ENCODE measurements around the gene KIAA1958.

The KIAA1958 gene

GRCh38 chr9:112601636-112602035, 115.0 kb downstream of the KIAA1958 start:
- no peak for DNase-seq (ENCODE audit: low read depth in 1 of 2, low spot score in 1 of 2)

GRCh38 chr9:112604790-112605189, 118.2 kb downstream of the KIAA1958 start:
- DNase-seq (ENCODE audit: low read depth in 1 of 2, low spot score in 1 of 2) = no peak

DNA sequence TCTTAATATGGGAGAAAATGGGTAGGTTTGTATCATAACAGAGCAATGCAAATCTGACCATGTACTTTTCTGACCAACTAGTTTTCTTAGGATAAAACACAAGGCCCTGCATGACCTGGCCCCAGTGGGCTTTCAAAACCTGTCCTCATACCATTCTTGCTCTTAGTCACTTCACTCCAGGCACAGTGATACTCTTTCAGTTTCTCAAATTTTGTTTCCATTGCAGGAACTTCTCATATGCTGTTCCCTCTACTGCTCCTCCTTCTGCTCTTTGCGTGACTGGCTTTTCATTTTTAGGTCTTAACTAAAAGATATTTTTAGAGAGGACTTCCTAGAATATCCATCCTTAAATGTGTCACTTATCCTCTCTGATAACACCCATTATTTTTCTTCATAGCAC, 118.9 kb downstream of the KIAA1958 start:
- no peak for DNase-seq (ENCODE audit: low read depth in 1 of 2, low spot score in 1 of 2)

DNA sequence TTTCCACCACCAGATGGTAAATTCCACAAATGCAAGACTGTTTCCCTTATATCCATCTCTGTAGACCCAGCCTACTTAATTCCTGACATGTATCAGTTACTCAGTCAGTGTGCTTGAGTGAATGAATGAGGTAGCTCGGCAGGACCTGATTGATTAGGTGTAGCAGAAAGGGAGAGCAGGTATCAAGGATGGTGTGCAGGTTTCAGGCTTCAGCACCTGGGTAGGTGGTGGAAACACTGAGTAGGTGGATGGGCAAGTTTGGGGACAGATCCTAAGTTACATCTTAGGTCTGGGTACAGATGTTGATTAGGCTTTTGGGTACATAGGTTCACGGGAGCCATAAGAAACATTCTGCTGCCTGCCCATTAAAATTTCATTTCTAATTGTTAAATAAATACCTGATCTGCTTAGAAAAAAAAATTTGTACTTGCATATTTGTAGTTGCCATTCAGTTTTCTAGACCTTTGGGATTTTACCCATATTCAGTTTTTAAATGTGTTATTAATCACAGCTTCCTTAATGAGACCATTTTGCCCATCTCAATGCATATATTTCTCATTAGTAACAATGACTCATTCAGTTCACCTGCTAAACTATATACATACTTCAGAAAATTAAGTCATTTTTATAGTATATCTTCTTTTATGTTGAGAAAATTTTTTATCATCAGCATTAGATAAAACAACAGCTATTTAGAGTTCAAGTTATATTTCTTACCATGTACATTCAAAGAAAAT, 119.5 kb downstream of the KIAA1958 start:
- DNase-seq (ENCODE audit: low read depth in 1 of 2, low spot score in 1 of 2) = no peak

DNA sequence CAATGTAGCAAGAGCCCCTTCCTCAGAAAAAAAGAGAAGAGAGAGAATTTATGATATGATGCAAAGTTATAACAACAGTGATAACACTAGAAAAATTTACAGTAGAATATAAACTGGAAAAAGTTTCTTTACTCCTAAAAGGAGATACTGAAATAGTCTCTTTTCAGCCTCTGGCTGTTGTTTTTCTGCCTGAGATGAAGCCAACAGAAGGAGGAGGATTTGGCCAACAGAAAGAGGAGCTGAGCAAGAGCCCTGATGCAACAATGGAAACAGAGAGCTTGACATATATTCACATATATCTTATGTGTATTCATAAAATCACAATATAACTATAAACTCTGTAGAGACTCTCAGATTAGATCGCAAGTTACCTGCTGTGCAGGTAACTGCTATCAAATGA, 122.2 kb downstream of the KIAA1958 start:
- DNase-seq (ENCODE audit: low read depth in 1 of 2, low spot score in 1 of 2) = no peak

- DNase-seq (ENCODE audit: low read depth in 1 of 2, low spot score in 1 of 2) = no peak
Observed at GRCh38 chr9:112615584-112616266, 129.1 kb downstream of the KIAA1958 start.

GRCh38 chr9:112617371-112617770, 130.7 kb downstream of the KIAA1958 start:
- DNase-seq (ENCODE audit: low read depth in 1 of 2, low spot score in 1 of 2) = no peak

- DNase-seq (ENCODE audit: low read depth in 1 of 2, low spot score in 1 of 2) = no peak
Observed at GRCh38 chr9:112618385-112619009, 131.9 kb downstream of the KIAA1958 start.

- DNase-seq (ENCODE audit: low read depth in 1 of 2, low spot score in 1 of 2) = no peak
Observed at GRCh38 chr9:112620388-112620787, 133.8 kb downstream of the KIAA1958 start.

DNA sequence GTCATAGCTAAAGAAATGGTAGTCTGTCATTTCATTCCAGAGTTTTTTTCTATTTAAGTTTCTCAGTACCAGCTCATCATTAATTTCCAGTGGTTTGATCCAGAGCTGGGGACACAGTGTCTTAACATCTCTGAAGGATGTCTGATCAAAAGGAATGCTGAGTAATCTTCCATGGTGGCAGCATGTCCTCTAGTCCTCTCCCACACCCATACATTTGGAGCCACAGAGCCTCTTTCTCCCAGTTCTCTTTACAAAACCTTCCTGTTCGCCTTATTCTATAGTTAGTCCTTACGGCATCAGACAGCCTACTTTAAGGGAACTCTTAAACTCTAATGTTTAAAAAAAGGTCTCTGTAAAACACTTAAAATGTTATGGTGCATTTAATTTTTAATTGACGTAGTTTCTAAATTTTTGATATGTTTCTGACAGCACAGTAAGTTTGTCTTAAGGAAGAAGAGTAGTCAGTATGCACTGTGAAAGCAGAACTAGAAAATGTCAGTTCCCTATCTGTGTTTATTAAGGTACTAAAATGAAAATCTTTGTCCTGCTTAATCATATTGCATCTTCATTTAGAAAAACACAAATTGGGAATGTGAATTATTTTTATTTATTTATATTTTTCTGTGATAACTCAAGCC, 134.5 kb downstream of the KIAA1958 start:
- DNase-seq (ENCODE audit: low read depth in 1 of 2, low spot score in 1 of 2) = no peak

DNA sequence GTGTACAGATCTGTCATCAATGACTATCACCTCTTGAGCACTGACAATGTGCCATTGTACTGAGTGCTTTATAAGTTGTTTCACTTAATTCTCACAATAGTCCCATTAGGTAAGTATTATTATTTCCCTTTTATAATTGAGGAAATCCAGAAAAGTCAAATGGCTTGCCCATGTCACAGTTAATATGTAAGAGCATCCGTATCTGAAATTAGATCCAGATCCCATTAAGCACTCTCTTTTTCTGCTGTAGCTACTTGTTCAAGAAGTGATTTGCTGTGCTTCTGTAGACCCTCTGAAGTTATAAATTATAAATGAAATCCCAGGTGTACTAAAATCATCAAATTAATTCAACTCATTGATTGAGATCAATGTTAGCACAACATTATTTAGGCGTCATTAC, 136.6 kb downstream of the KIAA1958 start:
- no peak for DNase-seq (ENCODE audit: low read depth in 1 of 2, low spot score in 1 of 2)

DNA sequence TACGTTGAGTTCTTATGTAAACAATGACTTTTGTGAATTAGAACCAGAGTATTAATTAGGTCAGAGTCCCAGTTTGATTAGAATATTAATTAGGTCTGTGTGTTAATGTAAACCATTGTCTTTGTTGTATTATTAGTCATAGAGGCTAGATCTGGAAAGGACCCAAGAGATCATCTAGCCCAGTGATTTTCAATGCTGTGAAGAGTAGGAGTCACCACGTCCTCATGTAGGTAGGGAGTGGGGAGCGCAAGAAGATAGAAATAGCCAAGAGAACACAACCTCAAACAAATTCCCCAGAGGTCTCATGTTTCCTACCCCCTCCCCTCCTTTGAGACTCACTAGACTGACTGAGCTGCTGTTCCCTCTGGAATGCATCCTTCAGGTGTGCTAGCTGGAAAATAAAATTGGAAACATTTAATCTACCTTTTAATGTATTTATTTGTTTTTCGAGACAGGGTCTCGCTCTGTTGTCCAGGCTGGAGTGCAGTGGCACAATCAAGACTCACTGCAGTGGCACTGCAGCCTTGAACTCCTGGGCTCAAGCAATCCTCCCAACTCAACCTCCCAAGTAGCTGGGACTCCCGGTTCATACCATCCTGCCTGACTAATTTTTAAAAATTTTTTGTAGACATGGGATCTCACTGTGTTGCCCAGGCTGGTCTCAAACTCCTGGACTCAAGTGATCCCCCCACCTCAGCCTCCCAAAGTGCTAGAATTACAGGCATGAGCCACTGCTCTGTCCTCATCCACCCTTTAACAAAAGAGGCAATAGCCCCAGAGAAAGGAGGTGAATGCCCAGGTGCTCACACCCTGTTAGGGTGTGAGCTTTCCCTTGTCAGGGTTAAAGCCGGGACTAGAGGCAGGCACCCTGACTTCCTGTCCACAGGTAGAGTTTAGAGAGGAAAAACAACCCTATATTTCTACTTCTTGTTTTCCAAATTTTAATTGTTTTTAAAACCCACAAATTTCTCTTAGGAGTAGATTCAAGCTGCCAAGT, 138.4 kb downstream of the KIAA1958 start:
- DNase-seq (ENCODE audit: low read depth in 1 of 2, low spot score in 1 of 2) = no peak

DNA sequence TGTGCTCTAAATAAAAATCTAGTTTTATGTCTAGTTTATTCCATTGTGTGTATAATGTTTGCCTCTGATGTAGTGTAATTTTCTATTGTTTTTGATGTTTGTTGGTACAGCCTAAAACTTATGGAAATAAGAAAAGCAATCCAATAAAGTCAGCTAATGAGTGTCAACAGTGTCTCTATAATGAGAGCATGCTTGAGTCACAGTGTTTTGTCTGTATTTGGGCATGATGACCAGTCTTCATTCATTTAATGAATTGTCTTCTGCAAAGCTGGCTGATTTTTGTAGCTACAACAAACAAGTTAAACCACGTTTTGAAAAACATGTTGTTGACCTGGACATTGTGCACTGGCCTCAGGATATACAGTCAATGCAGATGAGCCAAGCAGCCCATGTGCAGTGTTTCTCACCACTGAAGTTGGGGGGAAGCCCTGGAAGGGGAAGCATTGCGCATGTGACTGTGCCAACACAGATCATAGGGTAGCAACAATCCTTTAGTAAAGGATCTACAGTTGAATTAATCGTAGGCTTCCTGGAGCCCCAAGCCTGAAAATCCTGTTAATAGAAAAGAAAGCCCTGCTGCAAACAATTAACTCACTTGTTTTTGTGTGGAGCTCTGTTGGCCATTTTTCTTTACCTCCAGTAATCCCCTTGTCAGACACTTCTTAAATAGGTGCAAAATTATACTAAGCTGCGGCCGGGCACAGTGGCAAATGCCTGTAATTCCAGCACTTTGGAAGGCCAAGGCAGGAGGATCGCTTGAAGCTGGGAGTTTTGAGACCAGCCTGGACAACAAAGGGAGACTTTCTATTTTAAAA, 143.3 kb downstream of the KIAA1958 start:
- DNase-seq (ENCODE audit: low read depth in 1 of 2, low spot score in 1 of 2) = no peak

DNA sequence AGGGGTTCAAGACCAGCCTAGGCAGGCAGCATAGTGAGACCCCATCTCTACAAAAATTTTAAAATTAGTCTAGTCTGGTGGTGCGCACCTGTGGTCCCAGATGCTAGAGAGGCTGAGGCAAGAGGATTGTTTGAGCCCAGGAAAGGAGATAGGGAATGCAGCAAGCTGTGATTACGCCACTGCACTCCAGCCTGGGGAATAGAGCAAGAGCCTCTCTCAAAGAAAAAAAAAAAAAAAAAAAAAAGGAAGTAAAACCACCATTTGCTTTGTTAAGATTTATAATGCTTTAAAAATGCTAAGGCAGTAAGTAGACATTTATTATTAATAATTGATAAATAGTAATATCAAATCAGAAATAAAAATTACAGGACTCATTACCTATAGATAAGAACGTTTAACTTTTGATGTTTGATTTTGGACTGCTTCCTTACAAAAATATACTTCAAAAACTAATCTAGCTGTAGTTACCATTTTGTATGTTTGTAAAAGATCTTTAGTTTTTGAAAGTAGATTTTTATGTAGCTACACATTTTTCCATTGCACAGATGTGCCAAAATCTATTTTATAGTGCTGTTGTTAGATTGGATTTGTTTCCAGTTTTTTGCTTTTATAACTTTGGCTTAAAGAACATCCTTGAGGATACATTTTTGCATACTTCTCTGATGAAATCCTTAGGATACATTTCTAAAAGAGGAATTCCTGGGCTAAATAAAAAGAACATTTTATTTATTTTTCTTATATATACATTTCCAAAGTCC, 144.9 kb downstream of the KIAA1958 start:
- no peak for DNase-seq (ENCODE audit: low read depth in 1 of 2, low spot score in 1 of 2)

- DNase-seq (ENCODE audit: low read depth in 1 of 2, low spot score in 1 of 2) = no peak
Observed at GRCh38 chr9:112640311-112640710, 153.7 kb downstream of the KIAA1958 start.

DNA sequence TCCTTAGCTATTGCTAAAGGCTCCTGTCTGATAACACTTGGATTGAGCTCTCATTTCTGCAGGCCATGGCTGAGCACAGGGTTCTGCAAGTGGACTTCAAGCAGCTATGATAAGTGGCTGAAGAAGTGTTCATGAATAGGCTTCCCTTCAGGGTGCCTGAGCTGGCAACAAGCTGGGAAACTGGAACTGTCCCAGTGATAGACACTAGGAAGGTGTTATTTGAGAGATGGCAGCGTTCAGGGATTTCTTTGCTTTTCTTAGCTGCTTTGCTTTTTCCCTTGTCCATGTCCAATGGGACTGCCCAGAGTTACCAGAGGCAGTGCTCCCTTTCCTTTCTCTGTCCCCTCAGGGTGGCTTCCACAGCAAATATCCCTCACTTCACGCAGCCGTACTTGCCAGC, 155.5 kb downstream of the KIAA1958 start:
- no peak for DNase-seq (ENCODE audit: low read depth in 1 of 2, low spot score in 1 of 2)

DNA sequence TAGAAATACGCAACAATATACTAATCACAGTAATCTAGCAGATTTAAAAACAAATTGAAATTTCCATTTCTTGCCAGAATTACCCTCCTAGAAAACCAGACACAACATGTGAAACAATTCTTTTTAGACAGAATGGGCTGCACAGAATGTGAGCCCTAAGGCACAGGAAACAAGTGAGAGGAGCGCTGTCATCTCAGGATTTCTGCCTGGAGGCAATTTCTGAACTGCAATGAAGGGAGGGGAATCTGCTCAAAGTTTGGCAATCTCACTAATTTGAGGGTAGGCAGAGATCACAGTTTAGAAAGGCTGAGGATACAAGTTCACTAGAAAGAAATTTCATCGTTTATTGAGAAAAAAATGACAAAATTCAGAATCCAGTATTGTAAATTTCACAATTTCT, 161.0 kb downstream of the KIAA1958 start:
- no peak for DNase-seq (ENCODE audit: low read depth in 1 of 2, low spot score in 1 of 2)

GRCh38 chr9:112648624-112649023, 162.0 kb downstream of the KIAA1958 start:
- DNase-seq (ENCODE audit: low read depth in 1 of 2, low spot score in 1 of 2) = no peak

DNA sequence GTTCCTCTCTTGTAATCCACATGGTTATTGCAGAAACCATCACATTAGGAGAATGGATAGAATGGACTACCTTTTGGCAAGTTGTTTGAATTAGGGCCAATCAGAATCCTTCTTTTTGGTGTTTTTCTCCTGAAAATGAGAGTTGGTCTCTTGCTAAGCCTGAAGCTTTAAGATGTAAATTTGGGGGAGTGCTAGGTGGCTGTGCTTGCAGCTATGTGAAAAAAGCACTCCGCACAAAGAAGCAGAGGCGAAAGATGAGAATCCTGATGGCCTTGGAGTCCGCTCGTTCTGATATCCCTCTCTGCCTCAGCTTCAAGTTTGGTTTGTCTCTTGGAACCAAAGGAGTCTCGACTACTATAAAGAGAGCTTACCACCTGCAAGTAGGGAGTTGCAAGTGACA, 167.7 kb downstream of the KIAA1958 start:
- no peak for DNase-seq (ENCODE audit: low read depth in 1 of 2, low spot score in 1 of 2)
